NCI-H187 treated with DMSO at 0.1 percent for 48 hours (cell line): ENCODE results near the gene DNAJC8.

Experiments used
- DNase-seq: peaks from one replicate; lab custom pipeline; 2025; lab: John Stamatoyannopoulos, UW

The DNAJC8 gene

GRCh38 chr1:28170001-28170596 is 62.7 kb downstream of the DNAJC8 start:
- no peak for DNase-seq

- no peak for DNase-seq
Measured at GRCh38 chr1:28163496-28164161, 69.2 kb downstream of the DNAJC8 start.

- no peak for DNase-seq
Measured at GRCh38 chr1:28162151-28162550, 70.7 kb downstream of the DNAJC8 start.

GRCh38 chr1:28161751-28162150 is 71.1 kb downstream of the DNAJC8 start:
- no peak for DNase-seq

- no peak for DNase-seq
Measured at GRCh38 chr1:28160782-28161266, 72.0 kb downstream of the DNAJC8 start.

GRCh38 chr1:28159680-28160079 is 73.1 kb downstream of the DNAJC8 start:
- no peak for DNase-seq

- DNase-seq: no peak
Measured at GRCh38 chr1:28159243-28159642, 73.6 kb downstream of the DNAJC8 start.

GRCh38 chr1:28157894-28158293 is 74.9 kb downstream of the DNAJC8 start:
- DNase-seq: no peak

GRCh38 chr1:28156821-28157220 is 76.0 kb downstream of the DNAJC8 start:
- DNase-seq: no peak

- DNase-seq: no peak
Measured at GRCh38 chr1:28155628-28156027, 77.2 kb downstream of the DNAJC8 start.

GRCh38 chr1:28154078-28154594 is 78.7 kb downstream of the DNAJC8 start:
- DNase-seq: no peak
